Measurements from ENCODE around the gene NDUFAF4.

NDUFAF4 gene

DNA sequence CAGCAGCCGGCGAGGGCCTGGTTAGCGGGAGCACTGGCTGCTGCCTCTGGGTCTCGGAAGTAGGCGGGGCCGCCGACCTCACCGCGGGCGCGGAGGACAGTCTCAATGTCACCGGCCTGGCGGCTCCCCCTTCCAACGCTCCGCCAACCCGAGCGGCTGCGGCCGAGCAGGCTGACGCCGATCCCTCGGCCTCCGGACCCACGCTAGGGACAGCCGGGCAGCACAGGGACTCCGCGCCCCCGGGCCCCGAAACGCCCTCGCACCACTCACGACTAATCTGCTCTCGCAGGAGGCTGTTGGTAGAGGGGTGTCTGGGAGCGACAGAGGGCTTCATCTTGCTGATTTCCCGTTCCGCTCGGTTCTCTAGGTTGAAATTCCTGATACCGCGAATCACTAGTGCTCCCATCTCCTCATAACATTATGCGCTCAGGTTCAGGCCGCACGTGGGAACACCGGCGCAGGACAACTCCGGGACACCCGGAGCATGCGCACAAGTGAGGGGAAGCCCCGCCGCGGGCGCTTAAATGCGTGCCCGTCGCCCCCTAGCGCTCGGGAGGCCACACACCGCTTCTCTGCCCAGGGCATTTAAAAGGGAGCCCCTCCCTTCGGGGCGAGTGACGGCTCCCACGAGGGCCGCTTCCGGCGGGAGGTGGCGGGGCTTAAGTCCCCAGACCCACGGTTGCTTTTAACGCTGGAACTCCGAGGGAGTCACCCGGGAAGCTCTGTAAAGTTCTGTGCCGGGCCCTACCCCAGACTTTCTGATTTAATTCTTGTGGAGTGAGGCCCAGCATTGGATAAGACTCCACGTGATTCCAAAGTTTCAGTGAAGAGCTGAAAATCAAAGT is at the start of gene NDUFAF4:
NDUFAF4 (minus strand) TSS at position 496 of the 845 bp plus-strand sequence; CDS start at position 406, 90 bp downstream.
- peak; percentile 92 for DNase-seq (ENCODE audit: low spot score)

DNA sequence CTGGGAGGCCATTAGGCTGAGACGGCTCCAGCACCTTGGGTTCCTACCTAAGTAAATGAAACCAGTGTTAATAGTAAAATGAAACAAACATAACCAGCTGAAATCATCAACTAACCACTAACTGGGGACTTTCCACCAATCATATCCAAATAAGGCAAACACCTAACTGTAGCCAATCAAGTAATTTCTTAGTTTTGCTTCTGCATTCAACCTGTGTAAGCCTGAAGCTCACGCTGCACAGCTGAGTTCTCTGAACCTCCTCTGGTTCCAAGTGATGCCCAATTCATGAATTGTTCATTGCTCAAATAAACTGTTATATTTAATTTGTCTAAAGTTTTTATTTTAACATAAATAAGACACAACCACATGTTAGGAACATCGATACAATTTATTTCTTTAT is 49.4 kb upstream of the NDUFAF4 start:
- no peak for DNase-seq (ENCODE audit: low spot score)

DNA sequence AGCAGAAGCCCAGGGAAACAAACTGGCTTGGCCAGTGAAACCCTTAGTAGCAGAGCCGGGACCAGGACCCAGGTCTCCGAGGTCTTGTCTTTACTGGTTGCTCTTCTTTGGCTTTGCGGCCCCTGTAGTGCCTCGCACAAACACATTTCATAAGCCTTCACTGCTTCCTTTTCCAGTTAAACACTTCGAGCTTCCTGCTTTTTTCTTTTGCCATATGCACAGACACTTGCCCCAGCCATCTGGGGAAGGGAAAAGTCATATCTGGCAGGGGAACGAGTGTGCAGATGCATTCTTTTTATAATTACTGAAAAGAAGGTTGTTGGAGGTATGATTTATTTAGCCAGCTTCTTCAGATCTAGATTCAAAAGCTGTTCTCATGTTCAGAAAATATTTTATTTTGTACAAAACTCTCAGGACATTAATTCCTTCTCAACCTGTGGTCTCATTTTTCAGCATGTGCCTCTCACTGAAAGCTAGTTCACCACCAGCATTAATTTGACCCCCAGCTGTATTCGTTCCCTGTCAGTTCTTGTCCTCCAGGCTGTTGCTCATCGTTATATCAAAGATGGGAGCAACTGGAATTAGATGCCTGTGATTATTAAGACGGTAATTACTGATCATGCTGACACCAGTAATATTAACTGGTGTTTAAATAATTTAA is 46.0 kb upstream of the NDUFAF4 start:
- DNase-seq (ENCODE audit: low spot score): no peak

DNA sequence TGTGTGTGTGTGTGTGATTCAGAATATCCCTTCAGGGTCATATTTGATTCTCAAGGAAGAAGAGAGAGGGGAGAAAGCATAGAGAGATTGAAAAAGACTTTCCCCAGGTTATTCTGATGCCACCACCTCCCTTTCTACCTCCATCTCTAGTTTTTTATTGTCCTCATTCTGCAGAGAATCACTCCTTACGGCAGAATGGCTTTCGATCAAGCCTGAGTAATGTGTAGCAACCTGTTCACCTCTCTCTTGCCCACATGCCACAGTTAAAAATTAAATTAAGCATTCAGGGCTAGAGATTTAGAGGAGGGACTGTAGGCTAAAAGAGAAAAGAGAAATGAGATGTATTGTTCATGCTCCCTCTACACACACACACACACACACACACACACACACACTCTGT is 45.0 kb upstream of the NDUFAF4 start:
- DNase-seq (ENCODE audit: low spot score): no peak

DNA sequence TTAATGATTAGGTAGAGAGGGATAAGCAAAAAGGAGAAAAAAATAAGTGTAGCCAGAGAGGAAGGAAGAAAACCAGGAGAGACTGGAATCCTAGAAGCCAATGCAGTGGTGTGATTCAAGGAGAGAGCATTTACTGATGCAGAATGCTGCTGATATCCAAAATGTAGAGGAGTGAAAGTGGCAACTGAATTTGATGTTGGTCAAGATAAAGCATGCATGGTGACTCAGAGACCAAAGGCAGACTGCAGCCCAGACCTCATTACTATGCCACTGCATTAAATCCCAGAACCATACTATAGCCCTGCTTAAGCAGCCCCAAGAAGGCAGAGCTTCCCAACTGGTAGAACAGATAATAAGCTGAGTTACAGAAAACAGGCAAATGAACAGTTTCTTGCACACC is 42.6 kb upstream of the NDUFAF4 start:
- DNase-seq (ENCODE audit: low spot score): no peak

DNA sequence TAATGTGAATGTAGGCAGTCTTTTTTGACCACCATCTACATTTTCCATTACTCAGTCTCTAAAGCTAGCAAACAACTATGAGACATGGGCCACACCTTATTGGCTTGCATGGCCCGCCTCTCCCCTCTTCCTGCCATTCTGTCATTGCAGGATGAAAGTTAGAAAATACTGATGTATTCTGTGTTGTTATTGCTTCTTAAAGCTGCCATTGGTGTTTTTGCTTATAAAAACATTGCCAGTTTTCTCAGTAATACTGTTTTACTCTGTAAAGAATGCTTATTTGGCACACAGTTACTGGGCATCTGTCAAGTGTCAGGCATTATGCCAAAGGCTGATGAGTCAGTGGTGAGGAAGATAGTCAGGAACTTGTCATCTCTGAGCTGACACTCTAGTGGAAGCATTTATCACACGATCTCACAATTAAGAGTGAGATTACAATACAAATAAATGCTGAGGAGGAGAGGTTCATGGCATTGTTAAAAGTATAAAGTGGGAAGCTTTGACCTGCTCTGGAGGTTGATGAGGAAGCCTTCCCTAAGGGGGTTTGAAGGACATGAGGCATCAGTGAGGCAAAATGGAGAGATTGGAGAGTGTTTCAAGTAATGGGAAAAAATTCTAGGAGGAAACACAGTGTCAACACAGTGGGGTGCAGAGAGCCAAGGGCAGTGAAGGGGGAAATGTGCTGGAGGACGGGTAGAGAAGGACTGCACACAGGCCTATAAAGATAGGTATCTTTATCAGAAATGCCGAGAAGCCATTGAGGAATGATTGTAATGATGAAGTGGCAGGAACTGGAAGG is 41.5 kb upstream of the NDUFAF4 start:
- peak; percentile 86 for DNase-seq (ENCODE audit: low spot score)

DNA sequence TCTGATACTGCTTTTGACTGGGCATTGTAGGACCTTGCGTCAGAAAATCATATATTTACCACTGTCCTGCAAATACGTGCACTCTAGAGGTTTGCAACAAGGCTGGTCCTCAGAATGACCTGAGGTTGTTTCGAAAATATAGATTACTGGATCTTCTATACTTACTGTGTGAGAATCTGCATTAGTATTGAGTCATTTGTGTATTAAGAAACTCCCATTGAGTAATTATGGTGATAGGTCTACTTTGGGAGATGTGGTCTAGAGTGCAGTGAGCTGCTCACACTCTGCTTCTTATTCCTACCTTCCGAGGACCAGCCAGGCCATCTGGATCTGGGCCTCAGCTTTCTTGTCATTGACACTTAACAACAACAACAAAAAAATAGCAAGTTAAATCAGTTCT is 36.4 kb upstream of the NDUFAF4 start:
- no peak for DNase-seq (ENCODE audit: low spot score)

DNA sequence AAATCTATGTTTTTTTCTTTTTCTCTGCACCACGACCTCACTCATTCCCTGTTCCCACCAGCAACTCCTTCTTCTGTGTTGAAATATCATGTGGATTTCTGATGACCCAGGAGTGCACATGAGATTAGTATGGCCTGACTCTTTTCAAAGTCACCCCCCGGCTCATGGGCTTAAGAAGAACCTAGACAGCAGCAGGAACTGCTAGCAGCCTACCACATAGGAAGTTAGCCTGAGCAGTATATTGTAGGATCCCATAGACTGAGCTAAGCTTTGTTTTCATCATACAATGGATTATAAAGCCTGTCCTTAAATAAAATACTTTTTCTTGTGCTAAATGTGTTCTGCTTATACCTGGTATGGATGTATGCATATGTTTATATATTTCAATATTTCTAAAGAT is 33.5 kb upstream of the NDUFAF4 start:
- no peak for DNase-seq (ENCODE audit: low spot score)

DNA sequence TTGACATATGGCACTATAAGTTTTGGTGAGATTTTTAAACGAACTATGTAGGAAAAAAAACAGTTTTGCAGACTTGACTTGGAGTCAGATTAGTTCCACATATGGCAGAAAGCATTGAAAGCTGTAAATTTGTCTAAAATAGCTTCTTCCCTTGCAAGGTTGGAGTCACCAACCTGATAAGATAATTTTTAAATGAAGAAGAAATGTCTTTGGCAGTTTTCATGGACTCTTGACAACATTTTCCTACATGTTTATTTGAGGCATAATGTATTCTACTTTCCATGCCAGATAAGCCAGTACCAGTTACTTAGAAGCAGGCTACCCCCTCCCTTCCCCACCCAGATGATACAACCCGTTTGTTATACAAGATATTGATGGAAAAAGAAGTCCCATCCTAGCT is 32.0 kb upstream of the NDUFAF4 start:
- no peak for DNase-seq (ENCODE audit: low spot score)

DNA sequence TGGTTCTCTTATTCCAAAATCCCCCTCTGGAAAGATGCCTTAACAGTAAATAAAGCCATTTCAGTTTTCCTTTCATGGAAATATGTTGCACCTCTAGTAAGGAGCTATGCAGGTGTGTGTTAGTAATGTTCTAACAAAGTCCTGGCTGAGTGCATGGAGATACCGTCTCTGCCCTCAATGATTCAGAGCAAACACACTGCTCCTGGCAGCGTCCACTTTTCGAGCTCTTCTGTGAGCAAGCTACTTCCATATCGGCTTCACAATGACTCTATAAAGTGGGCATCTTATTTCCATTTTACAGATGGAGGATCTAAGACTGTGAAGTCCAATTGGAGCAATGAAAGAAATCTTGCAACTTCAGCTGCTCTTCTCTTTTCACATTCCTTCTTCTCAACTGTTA is 30.0 kb upstream of the NDUFAF4 start:
- DNase-seq (ENCODE audit: low spot score): no peak

DNA sequence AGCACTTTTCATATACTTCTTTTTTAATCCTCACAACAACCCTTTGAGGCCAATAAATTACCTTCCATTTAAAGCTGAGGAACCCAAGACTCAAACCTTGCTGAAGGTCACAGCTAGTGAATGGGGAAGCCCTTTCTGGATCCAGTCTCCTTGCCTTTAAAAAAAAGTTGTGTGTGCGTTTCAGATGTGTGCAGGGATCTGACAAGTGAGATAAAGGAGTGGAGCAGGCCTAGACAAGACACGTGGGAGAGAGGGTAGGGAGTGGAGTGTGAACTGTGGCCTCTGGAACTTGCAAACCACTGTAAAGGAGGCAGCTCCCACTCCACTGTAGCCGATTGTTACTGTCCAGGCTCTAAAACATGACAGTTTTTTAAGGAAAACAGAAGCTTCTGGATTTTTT is 28.7 kb upstream of the NDUFAF4 start:
- DNase-seq (ENCODE audit: low spot score): no peak

DNA sequence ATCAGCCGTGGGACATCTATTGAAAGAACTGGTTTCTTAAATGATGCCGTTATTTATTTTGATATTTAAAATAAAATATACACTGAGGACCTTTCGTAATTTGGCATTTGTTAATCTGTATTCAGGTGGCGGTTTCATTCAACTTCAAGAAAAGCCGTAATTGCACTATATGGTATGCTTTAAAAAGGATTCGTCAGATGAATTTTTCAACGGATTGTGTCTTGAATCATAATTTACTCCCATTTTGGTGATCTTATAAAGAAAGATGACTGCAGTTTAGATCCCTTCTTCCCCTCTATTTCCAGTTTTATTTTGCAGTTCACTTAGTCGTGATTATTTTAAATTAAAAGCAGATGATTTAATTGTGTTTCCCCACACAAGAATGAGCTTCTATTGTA is 27.6 kb upstream of the NDUFAF4 start:
- DNase-seq (ENCODE audit: low spot score): no peak

DNA sequence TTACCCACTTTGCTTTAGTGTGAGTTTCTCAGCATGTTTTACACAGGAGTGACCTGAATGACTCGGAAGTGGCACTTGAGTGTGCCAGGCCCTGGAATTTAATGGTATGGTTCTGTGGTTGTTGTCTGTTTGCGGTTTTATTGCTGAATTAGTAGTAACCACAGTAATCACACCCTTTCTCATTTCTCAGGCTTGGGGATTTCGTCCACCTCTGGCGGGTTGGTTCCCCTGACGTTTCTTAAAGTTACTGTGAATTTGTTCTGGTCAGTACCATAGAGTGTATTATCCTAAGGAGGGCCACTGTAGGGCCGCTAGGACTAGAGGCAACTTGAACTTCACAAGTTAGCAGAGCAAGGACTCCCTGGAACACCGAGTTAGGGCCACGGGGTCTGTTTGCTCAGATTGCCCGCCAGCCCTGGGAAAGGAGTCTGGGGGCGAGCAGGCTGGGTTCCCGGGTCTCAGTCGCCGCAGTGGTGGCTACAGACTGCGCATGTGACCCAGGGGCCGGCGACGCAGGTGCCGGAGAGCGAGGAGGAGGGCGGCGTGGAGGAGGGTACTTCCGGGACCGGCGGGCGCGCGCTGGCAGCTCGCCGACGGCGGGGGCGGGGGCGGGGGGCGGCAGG is 26.3 kb upstream of the NDUFAF4 start:
- no peak for DNase-seq (ENCODE audit: low spot score)

DNA sequence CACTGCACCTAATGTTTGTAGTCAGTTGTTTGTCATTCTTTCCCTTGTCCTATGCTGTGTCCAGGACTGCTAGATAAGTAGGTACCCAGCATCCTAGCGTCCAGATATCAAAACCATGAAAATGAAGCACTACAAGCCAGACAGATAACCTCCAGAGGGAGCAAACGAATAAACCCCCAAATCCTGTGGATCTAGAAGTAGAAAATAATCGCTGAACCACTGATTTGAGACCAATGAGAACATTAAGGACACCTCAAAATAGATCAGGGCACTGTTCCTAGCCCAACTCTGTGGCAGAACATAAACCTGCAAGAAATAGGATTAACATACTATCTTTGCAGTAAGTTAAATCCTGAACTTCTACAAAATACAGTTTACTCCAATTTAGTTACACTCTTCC is 25.7 kb upstream of the NDUFAF4 start:
- no peak for DNase-seq (ENCODE audit: low spot score)

DNA sequence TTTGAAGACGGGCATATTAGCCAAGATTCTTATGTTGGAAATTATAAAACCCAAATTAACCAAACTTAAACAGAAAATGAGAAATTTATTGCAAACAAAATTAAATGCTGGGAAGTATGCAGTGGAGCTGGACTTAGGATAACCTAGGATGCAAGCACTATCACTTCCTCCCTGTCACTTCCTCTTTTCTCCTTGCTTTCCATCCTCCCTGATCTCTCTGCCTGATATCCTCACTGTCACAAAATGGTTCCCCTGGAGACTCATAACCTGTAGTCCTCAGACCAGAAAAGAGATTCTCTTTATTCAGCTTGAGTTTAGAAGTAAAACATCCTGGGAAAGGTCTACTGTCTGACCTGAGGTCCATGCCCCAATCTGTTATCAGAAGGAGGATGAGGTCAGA is 19.4 kb upstream of the NDUFAF4 start:
- no peak for DNase-seq (ENCODE audit: low spot score)

DNA sequence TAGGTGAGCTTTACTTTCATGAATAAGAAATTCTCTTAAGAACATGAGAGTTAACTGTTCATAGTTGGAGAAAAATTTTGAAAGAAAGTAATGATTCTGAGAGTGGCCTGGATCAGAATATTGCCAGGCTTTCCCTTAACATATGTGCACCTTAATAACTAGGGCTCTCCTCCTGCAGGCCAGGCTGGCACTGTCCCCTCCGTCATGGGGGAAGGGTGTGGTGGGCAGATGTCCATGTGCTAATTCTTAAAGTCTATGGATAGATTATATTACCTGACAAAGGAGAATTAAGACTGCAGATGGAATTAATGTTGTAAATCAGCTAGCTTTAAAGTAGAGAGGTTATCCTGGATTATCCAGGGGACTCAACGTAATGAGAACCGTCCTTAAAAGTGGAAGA is 15.9 kb upstream of the NDUFAF4 start:
- no peak for DNase-seq (ENCODE audit: low spot score)

DNA sequence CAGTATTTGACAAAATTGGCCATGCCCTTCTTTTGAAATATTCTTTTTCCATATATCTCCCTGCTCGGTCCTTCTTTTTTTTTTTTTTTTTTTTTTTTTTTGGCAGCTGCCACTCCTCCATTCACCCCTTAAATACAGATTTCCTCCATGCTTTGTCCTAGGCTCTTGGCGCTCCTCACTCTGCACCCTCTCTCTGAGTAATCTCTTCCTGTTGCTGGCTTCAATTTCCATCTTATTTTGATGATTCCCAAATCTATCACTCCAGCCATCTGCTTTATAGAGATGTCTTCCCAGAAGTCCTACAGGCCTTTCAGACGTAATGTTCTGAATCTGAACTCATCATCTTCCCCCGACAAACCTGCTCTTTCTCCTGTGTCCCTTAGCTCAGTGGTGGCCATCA is 14.1 kb upstream of the NDUFAF4 start:
- no peak for DNase-seq (ENCODE audit: low spot score)

DNA sequence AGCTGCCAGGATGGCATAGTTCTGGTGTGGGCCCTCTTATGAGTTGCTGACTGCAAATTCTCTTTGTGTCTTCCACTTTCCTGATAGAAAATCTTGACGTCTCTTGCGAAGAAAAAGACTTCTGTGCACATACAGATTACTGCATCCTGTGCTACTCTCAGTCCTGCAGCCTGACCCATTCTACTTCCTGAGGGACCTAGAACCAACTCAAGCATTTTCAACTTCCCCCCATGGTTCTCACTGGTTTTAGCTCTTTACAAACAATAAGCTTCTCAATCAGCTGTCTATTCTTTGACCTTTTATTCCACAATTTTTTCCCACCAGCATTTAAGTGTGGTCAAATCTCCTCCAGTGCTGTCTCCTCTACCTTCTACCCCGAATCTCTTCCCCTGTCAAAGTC is 13.5 kb upstream of the NDUFAF4 start:
- DNase-seq (ENCODE audit: low spot score): no peak

DNA sequence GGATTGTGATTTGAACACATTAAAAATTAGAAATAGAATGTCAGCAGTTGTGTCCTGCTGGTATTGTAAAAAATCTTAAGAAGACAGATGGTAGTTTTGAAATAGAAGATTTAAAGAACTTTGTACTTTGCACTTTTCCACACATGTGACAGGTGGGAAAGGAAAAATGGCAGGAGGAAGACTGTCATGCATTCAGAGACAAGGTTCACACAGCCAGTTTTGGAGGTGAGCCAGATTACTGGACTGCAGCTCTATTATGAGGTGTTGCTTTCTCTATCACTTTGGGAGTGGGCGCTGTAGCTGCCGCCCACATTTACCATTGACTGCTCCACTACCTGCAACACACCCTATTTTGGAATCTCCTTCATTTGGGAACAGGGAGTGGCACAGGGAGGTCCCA is 12.1 kb upstream of the NDUFAF4 start:
- no peak for DNase-seq (ENCODE audit: low spot score)

DNA sequence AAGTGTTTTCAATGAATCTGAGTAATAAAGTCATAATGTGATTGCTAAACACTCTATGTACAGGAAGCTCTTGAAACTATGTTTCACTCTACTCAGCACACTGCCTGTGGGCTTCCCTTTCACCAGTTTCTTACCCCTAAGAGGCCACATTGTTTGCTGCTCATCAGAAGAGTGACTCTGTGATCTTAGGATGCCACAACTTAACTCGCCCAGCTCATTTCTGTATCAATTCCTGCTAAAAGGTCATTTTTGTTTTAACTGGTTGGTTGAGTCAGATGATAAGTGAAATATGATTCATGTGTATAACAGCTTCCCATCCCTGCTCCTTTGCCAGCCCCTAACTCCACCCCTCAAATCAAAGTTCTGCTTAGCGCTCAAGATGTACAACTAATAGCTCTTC is 9.8 kb upstream of the NDUFAF4 start:
- no peak for DNase-seq (ENCODE audit: low spot score)

DNA sequence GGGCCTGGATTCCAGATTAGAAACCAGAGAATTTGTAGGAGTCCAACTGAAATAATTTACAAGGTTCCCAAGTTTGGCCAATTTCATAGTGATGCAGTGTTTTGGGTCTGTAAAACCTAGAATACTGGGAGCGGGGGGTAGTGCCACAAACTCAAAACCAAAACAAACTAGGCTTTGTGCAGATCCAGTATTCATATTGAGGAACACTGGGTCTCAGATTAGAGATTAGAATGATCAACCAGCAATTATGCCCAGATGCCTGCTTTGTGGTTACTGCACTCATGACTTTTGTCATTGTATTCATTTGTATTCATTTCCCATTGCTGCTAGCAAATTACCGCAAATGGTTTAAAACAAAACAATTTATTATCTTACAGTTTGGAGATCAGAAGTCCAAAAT is 3.2 kb upstream of the NDUFAF4 start:
- no peak for DNase-seq (ENCODE audit: low spot score)

DNA sequence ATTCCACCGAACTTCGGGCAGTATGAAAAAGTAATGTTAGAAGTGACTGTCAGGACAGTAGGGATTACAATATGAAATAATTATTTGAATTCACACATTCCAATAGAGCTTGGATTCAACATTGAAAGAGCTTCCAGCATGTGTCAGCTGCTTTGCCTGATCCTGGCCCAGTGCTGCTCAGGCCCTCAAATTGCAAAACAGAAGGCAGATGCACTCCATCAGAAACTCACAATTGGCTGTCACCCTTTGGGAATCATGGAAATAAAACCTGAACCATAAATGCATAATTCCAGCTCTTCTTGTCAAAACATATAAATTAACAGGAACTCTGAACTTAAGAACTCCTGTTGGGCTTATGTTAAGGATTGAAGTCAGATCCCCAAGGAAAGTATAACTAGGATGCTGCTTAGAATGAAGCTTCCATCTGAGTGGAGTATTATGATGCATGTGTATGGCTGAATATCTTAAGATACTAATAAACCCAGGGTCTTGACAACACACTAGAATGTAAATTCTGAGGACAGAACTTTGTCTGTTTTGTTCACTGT is 1.8 kb upstream of the NDUFAF4 start:
- no peak for DNase-seq (ENCODE audit: low spot score)
